ENCODE measurements around the gene SLC6A9. TPM values are rescaled to one million over a fixed set of nuclear protein-coding genes. Genes with fewer than 3 reads are reported as not detected.

Gene SLC6A9
- total RNA-seq, 1 donor from 2014 or later, result 3.0 TPM

DNA sequence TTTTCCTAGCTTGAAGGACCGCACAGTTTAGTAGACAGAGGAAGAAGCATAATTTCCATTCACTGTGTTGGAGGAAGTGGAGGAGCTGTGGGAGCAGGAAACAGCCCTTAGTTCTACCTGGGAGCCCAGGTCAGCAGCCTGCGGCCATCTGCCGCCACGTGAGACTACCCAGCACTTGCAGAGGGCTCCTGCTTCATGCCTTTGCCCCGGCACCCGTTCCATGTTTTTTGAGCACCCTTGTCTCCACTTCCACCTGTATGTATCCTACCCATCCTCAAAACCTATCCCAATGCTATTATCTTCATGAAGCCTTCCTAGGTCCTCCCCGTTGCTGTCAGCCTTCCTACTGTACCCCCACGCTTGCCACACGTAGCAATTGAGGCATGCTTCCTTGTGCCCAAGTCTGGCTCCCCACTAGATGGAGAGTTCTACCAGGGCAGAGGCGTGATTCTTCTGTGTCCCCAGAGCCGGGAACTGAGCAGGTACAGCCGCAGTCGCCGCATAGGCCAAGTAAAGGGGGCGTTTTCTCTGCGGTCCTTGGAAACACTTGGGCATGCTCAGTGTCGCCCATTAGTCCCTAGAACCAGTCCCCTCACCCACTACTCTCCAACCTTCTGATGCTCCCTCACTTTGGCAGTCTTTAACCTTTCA, 1.9 kb downstream of the SLC6A9 start:
- DNase-seq, result peak; percentile 49

DNA sequence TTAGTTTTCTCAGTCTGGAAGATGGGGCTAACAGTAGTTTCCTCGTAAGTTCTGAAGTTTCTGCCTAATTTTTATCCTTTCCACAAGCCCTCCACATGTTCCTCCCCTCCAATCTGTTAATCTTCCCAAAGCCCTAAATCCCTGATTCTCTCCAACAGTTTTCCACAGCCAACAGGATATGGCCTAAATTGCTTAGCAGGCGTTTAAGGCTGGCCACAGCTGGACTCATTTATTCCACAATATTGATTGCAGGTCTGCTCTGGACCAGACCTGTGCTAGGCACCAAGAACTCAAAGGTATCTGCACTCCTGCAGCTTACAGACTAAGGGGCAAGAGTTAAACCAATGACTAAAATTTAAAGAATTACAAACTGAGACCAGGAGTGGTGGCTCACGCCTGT, 3.9 kb downstream of the SLC6A9 start:
- DNase-seq, result no peak

DNA sequence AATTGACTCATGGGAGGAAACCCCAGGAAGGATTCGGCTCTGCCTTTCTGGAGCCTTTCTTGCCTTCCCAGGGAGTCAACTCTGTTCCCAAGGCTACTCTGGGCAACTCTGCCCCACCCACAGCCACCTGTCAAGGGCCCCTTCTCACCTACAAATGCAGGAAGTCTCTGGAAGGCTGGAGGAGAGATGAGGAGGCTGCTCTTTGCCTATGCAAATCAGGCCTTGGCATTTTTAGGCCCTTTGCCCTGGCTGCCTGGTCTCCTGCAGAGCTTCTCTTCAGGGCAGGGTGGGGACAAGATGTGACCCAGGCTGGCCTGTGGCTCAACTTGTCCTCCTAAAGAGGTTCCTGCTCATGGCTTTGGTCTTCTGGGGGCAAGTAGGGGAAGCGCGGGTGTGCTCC, 5.4 kb downstream of the SLC6A9 start:
- DNase-seq, result no peak

DNA sequence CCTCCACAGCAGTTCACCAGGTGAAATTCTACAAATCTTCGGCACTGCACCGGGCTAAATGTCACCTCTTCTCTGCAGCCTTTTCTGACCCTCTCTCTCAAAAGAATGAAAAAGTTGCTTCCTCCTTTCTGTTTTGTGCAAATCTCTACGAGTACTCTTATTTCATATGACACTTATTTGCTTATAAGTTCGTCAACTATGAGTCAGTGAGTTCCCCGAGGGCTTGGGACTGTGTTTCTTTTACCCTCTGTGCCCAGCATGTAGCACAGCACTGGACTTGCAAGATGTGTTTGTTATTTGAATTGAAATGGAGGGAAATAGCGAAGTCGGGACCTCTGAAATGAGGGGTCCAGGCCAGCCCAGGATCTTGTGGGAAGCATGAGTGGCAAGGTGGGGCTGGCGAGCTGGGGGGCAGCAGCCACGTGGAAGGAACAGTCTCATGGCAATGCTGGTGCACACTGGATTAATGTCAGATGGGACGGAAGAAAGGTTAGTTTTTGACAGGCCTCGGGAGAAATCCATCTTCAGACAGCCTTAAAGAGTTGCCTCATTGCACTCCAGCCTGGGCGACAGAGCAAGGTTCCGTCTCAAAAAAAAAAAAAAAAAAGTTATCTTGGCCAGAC, 6.2 kb downstream of the SLC6A9 start:
- DNase-seq, result no peak

DNA sequence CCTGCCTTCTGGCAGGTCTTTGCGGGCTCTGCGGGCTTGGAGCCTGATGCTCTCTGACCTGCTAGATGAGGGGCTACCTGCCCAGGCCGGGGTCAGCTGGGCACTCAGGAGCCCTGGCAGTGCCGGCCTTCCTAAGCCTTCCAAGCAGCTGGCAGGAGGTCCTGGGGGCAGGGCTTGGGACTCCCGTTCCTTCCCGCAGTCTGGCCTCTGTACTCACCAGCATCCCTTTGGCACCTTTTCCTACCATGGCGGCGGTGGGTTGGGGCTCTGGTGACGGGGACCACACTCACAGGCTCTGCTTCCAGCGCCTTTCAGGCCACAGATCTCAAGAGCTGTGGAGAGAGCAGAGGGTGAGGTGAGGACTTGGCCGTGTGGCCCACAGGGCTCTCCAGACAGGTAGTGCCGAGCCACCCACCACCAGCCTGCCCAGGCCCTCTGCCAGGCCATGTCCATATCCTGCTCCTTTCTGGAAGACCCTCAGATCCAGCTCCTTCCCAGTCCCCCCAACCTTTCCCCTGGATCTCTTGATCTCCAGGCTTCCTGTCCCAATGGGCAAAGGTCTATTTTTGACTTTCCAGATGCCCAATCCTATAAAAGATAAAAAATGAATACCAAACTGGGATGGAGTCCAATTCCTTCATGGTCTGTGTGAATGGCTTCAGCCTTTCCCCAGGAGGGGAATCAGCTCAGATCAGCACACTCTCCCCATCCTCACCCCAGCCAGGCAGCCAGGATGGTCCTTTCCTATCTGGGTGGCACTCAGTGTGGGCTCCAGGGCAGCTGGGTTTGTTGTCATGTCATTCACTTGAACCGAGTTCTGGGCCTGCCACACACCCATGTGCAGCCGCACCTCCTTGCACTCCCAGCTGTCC, 7.0 kb downstream of the SLC6A9 start:
- no peak for DNase-seq

DNA sequence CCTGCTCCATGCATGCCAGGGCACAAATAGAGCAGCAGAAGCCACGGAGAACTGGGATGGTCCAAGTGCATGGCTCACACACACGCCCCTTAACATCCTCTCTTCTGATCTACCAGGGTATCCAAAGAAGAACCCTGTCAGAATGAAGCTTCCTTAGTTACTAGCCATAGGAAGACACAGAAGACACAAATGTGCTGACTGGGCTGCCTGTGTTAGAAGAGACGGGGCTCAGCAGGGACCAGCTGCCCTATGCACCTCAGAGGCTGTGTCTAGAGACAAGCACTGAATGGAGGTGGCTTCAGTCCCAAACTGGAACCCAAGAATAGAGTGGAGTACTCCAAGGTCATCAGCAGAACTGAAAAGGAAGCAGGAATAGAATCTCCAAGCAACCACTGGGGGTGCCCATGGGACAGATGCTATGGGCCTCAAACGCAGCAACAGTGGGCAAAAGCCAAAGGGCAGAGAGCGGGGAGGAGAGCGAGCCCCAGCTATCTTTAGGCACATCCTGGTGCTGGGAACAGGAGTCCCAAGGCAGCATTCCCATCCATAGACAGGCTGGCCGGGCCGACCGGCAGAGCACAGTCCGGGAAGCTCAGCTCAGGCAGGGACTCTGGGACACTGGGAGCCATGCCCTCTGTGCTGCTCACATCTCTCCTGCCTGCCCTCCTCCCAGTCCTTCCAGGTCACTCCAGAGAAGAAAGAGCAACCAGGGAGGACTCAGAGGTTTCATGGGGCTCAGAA, 9.5 kb downstream of the SLC6A9 start:
- no peak for DNase-seq

DNA sequence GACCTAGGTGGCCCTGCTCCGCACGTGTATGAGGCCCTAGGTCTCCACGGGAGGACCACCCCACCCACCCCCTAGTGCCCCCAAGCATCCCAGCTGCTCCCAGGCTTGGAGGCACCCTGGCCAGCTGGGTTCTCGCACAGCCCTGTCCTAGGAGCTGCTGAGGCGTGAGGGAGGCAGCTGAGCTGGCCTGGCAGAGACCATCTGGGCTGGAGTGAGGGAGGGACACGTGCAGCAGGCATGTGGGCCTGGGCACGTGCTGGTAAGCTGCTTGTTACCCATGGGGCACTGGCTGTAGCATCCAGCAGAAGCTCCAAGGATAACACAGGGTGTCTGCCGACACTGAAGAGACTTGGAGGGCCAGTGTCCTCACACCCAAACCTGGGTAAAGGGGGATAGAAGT, 10.1 kb downstream of the SLC6A9 start:
- DNase-seq, result no peak

DNA sequence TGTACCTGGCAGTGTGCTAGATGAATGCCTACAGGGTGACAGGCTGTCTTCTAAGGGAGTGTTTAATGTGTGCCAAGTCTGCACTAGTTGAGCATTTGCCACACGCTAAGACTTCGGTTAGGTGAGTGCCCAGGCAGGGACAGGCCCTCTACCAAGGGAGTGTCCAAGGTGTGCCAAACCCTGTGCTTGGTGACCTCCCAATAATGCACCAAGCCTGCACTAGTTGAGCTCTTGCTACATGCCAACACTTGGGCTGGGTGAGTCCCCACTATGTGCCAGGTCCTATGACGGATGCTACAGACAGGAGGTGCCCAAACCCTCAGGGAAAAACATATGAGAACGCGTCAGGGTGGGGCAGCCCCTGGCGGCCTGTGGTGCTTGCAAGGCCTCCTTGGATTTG, 10.8 kb downstream of the SLC6A9 start:
- DNase-seq, result no peak

DNA sequence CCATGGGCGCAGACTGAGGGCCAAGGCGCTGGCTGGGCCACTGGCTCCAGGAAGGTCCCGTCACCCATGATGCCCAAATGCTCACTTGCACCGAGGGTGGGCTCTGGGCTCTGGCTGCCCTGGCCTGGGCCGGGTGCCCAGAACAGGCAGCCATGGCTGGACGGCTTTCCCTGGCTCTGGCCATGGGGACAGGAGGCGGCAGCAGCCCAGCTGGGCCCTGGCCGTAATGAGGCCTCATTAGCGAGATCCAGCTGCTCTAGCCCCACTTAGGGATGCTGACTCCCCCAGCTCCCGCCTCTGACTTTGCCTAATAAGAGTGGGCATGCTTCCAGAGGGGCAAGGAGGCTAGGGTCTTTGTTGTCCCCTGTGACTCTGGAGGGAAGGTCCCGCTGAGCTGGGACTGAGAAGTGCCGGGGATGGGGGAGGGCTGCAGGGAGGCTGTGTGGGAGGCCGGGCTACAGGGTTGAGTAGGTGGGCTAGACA, 11.8 kb downstream of the SLC6A9 start:
- peak; percentile 20 for DNase-seq

DNA sequence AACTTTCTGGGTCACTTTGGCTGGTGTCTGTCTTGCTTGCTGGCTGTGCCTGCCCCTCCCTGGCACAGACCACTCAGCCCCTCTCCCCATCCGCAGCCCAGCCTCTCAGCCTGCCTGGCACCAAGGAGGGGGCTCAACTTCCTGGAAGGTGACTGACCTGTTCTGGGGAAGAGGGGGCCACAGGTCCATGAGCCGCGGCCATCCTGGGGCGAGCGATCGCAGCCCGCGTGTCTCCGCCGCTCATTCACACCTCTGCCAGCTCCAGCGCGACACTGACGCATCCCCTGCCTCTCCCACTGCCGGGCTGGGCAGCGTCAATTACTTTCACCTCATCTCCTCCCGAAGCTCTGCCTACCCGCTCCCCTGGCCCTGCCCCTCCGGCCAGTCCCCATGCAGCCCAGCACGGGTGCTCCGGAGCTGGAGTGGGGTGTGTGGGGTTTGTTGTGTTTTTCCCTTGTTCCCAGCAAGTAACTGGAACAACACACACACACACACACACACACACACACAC, 14.3 kb downstream of the SLC6A9 start:
- no peak for DNase-seq

DNA sequence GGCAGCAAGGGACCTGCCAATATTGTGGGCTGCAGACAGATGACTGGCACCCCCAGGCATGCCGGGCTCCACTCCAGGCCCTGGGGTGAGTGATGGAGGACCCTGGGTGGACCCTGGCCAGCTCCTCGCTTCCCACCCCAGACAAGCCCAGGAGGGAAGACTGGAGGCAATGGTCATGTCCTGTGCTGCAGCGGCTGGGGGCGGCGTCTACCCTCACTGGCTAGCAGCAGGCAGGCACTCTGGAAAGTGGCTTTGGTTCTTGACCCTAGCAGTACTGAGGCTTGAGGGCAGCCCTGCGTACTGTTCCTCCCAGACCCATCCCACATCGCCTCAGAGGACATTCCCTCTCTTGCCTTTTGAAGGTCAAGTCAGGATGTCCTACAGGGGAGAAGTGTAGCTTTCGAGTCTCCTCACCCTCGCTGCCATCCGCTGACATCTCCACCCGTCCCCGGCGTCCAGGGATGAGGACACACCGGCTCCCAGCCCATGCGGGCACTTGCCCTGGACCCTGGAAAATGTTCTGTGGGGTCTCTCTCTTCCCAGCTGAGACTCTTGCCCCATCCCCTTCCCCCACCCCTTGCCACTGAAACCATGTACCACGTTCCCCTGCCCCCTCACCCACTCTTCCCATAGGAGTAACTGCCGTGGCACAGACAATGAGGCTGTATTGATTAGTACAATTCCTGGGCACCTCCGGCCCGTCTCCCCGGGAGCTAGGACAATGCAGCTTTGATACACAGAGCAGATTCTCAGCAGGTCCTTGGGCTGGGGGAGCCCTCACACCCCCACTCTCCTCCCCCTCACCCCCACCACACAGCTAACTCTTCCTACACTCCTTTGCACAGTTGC, 15.0 kb downstream of the SLC6A9 start:
- no peak for DNase-seq

DNA sequence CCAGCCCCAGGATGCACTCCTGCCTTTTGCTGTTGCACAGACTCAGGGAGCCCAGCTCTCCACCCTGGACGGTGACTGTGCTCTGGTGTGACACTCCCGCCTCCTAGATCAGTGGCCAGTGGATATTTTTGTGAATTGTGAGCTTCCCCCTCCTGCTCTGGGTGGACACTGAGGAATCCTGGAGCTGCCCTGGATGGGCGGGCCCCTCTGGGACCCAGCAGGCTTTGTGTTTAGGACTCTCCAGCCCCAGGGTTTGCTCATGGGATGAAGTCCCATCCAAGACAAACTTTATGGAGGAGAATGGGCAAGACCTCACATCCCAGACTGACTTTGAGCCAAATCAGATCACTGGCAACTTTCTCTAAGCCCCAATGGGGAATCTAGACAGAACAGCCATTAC, 16.1 kb downstream of the SLC6A9 start:
- DNase-seq, result no peak

DNA sequence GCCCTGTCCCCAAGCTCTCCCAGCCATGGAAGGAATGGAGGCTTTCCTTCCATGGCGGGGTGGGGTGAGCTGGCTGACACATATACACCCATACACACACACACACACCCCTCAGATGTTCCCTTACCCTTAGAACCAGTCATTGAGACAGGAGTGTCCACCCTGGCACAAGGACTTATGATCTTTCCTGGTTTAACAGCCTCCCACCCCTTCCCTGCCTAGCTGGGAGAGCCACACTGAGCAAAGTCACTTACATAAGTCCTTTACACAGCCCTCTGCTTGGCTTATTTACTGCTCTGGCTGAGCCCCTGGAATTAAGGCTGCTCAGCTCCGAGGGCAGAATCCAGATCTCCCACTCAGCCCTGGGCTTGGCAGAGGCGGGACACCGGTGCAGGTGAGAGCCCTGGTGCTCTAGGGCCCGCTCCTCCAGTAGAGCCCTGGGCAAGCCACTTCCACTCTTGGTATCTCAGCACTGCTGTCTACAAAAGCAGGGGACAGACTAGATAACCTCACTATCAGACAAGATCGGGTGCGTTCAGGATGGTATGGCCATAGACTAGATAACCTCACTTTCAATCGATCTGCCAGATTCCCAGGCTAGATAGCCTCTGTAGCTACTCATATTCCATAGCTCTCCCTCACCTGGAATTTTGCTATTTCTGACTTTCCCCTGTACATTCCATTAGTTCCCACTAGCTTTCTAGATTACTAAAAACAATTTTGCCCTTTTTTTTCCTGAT, 16.7 kb downstream of the SLC6A9 start:
- no peak for DNase-seq

DNA sequence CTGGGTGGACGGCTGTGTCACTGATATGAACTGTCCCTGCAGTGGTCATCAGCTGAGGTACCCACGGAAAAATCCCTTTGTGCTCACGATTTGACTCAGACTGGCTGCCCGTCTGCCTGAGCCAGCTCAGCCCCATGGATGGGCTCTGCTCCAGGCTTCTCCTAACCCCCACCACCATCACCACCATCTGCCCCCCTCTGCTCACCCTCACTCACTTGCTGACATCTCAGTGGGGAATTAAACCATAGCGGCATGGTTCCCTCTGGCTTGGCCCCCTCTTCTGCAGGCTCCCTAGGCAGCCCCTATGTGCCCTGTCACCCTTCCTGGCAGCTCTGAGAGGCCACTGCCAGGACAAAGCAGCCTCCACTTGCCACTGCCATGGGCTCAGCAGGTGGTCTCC, 17.3 kb downstream of the SLC6A9 start:
- DNase-seq, result no peak

DNA sequence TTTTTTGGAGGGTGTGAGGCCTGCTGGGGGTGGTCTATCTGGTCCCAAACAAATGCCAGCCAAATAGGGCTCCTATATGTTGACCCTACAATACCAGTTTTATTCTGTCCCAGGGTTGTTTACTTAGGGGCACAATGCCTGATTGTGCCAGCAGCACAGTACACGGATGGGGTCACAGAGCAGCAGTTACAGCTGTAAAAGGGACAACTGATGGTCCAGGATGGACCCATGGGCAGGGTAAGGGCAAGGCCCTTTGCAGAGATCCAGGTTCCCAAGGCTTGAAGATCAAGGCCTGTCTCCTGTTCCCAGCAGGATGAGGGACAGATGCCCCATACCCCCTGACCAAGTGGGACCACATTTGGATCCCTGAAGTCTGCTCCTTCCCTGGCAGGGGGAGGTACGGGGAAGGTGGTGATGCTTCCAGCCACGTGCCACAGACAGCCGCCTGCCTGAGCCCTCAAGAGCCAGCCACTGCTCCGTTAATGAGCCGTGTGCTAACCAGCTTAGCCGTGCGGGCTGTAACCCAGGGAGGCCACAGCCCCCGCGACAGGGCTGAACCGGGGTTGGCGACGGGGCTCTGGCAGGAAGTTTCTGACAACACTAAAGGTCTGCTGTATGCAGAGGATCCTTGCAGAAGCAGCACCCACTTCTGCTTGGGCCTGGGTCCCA, 18.2 kb downstream of the SLC6A9 start:
- DNase-seq, result no peak

DNA sequence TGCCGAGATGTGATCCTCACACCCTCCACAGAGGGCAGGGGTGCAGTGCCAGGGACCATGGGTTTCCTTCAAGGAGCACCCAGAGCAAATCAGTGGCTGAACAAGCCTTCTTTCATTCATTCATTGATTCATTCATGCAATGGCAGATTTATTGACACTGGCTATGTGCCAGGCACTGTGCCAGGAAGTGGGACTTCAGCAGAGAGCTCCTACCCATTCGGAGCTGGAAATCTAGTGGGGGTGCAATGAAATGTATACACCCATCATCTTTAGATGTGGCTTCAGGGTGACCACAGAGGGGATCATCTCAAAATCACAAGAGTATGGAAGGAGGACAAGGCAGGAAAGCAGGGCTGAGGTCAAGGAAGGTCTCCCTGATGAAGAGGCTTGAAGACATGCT, 18.9 kb downstream of the SLC6A9 start:
- no peak for DNase-seq

DNA sequence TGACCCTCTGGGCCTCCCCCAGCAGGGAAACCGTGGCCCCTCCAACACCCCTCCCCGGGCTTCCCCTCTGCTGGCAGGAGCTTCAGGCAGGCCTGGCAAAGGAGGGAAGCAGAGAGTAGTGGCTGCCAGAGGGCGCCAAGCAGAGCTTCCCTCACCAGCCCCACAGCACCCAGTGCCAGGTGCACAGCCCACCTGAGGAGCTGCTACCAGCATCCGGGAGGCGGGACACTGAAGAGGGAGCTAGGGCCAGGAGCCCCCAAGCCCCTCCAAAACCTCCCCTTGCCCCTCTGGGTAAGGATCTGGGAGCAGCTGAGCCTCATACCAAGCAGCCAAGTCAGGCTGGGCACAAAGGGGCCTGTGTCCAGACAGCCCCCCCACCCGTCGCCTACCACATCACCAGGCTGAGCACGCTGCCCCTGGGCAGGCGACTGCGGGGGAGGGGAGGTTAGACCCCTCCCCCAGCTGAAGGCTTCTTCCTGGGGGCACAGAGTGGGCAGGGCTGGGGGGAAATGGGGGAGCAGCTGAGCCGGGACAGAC, 20.3 kb downstream of the SLC6A9 start:
- peak; percentile 69 for DNase-seq

DNA sequence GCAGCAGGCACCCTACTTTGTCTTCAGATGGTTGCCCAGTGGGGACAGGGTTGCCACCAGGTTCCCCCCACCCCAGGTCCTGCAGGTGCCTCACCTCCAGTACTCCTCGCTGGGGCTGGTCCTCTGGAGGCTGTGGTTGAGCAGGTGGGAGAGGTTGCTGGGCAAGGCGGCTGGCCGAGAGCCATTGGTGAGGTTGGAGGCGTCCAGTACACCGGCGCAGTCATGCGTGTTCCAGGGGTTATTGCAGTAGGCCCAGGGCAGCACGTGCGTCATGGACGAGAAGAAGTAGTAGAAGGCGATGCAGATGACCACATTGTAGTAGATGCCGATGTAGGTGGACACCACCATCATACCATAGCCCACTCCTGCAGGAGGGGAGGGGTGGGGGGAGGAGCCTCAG, 23.0 kb downstream of the SLC6A9 start:
- no peak for DNase-seq

DNA sequence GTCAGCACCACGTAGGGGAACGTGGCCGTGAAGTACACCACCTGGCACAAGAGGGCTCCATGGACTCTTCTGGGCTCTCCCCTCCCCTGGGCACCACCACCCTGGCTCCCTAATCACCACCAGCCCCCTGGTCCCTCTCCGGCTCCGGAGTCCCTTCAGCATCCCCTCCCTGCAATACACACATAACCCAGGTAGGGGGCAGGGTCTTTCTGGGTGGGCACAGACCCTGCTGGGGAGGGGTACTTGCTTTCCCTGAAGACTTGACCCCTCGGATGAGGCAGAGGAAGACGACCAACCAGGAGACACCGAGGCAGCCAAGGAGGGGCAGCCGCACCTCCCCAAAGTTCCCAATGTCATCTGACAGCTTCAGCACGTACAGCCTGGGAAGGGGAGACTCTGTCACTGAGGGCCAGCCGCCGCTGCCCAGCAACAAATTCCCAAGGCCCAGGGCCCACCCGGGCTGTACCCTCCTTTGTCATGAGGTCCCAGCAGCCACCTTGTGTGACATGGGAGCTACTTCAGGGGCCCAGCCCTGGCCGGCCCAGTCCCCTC, 28.6 kb downstream of the SLC6A9 start:
- no peak for DNase-seq

DNA sequence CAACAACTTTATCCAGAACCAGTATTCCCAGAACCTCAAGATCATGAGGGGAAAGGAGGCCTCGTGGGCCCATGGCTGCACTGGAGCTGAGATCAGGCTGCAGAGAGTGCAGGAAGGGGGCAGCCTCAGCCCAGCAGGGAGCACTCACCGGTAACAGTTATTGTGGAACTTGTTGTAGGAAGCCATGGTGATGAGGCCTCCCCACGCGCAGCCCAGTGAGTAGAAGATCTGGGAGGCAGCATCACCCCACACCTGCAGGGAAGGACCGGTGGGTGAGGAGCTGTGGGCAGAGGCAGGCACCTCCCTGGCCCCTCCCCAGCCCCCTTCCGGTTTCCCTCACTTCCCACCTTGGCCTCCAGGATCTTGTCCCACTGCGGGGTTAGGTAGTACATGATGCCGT, 29.1 kb downstream of the SLC6A9 start:
- DNase-seq, result no peak

All from occipital lobe (tissue), 2 donors.